ENCODE results near the gene APIP.

APIP gene

GRCh38 chr11:34881900-34882299 lies 34.3 kb downstream of the APIP start:
- no peak for DNase-seq

GRCh38 chr11:34877375-34877975 lies 38.7 kb downstream of the APIP start:
- DNase-seq, result no peak

- no peak for DNase-seq
Measured at GRCh38 chr11:34874202-34874601, 42.0 kb downstream of the APIP start.

GRCh38 chr11:34870548-34871196 lies 45.5 kb downstream of the APIP start:
- no peak for DNase-seq

- no peak for DNase-seq
Measured at GRCh38 chr11:34869425-34869824, 46.8 kb downstream of the APIP start.

GRCh38 chr11:34866375-34866774 lies 49.8 kb downstream of the APIP start:
- DNase-seq, result no peak

- no peak for DNase-seq
Measured at GRCh38 chr11:34865261-34865660, 50.9 kb downstream of the APIP start.

- no peak for DNase-seq
Measured at GRCh38 chr11:34864424-34864823, 51.8 kb downstream of the APIP start.

GRCh38 chr11:34863048-34863447 lies 53.1 kb downstream of the APIP start:
- no peak for DNase-seq

GRCh38 chr11:34860518-34860917 lies 55.7 kb downstream of the APIP start:
- DNase-seq, result no peak

GRCh38 chr11:34860034-34860433 lies 56.1 kb downstream of the APIP start:
- no peak for DNase-seq

GRCh38 chr11:34859496-34859895 lies 56.7 kb downstream of the APIP start:
- no peak for DNase-seq

- no peak for DNase-seq
Measured at GRCh38 chr11:34857463-34857862, 58.7 kb downstream of the APIP start.

- DNase-seq, result no peak
Measured at GRCh38 chr11:34856251-34856650, 59.9 kb downstream of the APIP start.

- DNase-seq, result no peak
Measured at GRCh38 chr11:34855754-34856095, 60.5 kb downstream of the APIP start.

GRCh38 chr11:34855021-34855753 lies 61.0 kb downstream of the APIP start:
- DNase-seq, result no peak

- DNase-seq, result no peak
Measured at GRCh38 chr11:34851916-34852315, 64.3 kb downstream of the APIP start.

- no peak for DNase-seq
Measured at GRCh38 chr11:34850334-34850733, 65.8 kb downstream of the APIP start.

GRCh38 chr11:34846467-34846866 lies 69.7 kb downstream of the APIP start:
- DNase-seq, result no peak

- no peak for DNase-seq
Measured at GRCh38 chr11:34844463-34845112, 71.6 kb downstream of the APIP start.

- DNase-seq, result no peak
Measured at GRCh38 chr11:34843271-34843670, 72.9 kb downstream of the APIP start.

GRCh38 chr11:34840736-34841386 lies 75.3 kb downstream of the APIP start:
- DNase-seq, result peak in 1 of 2 donors; percentile 7

- no peak for DNase-seq
Measured at GRCh38 chr11:34839969-34840368, 76.2 kb downstream of the APIP start.

Measured in stimulated activated CD4-positive, alpha-beta T cell treated with anti-CD3 and anti-CD28 coated beads, Interleukin-2, amount 100 ng/mL, for 48 hours (primary cell).